ENCODE measurements around the gene CNTN1. TPM values are rescaled to one million over a fixed set of nuclear protein-coding genes. Genes with fewer than 3 reads are reported as not detected.

CNTN1 gene
- total and polyA plus RNA-seq, 2 of the 8 experiments (the other 6 are each of a cell fraction or from before 2014, with no cell fraction given): 7.2 to 21.8 TPM

GRCh38 chr12:40827683-40828592, 135.7 kb downstream of the CNTN1 start:
- Histone ChIP-seq H3K56ac (replicated peaks; ENCODE audit: insufficient read length, low read depth, low read length) (no peak overlapping the region), H3K23ac (ENCODE audit: insufficient read length) (no peak overlapping the region), H4K8ac (ENCODE audit: extremely low read depth, insufficient read depth, low read length) (no peak overlapping the region), H4K5ac (ENCODE audit: insufficient read length, low read depth, low read length) (no peak overlapping the region), H3K9ac (replicated peaks in 1 of 4; ENCODE audit: extremely low read depth in 1 of 4, low read depth in 3 of 4, low read length in 3 of 4) (no peak overlapping the region), H3K18ac (ENCODE audit: extremely low read depth, low read length) (no peak overlapping the region), H3K79me1 (ENCODE audit: low read depth, low read length) (no peaks in the 10 kb centered on the region), H2BK15ac (ENCODE audit: low read length) (no peak overlapping the region), H3K4me2 (ENCODE audit: insufficient read depth in 1 of 2, low read depth in 2 of 2, low read length in 2 of 2) (peak overlapping the region; percentile 45 to 53), H2BK20ac (ENCODE audit: low read length) (no peak overlapping the region), H2AK5ac (ENCODE audit: low read depth, low read length) (no peak overlapping the region), H2BK120ac (replicated peaks; ENCODE audit: low read depth, low read length) (no peak overlapping the region), H2BK12ac (ENCODE audit: low read depth, low read length) (no peak overlapping the region), H3K23me2 (ENCODE audit: low read depth, low read length) (no peaks in the 10 kb centered on the region), H3K4me1 (replicated peaks in 1 of 4; ENCODE audit: control insufficient read depth in 3 of 4, insufficient read depth in 4 of 4, low read length in 3 of 4) (peaks cover 6 to 11% (median 7%) of the 10 kb centered on the region in 4 experiments; a peak in 5 of 7 replicates), H3K4me3 (ENCODE audit: extremely low read depth in 1 of 4, insufficient read depth in 2 of 4, low read depth in 3 of 4, low read length in 4 of 4) (peak overlapping the region in 2 of 4 experiments; percentile 21 to 37; a peak in 5 of 8 replicates), H3K79me2 (ENCODE audit: control insufficient read depth in 1 of 2, insufficient read depth in 2 of 2, low read length in 2 of 2) (no peaks in the 10 kb centered on the region), H4K91ac (replicated peaks; ENCODE audit: insufficient read length, low read length) (no peak overlapping the region), H3K4ac (replicated peaks; ENCODE audit: insufficient read length, low read depth, low read length) (no peak overlapping the region), H4K20me1 (replicated peaks in 1 of 2; ENCODE audit: control insufficient read depth in 1 of 2, insufficient read depth in 2 of 2, low read length in 2 of 2) (peaks cover 0 to 2% of the 10 kb centered on the region in 2 experiments), H3K14ac (ENCODE audit: insufficient read length) (no peak overlapping the region), H2AFZ (ENCODE audit: low read length) (no peak overlapping the region), H3K27me3 (replicated peaks in 1 of 4; ENCODE audit: control insufficient read depth in 3 of 4, extremely low read depth in 1 of 4, insufficient read depth in 3 of 4, low read length in 3 of 4) (no peaks in the 10 kb centered on the region), H3K9me3 (ENCODE audit: insufficient read depth in 2 of 2, low read depth in 1 of 2, low read length in 1 of 2) (no peaks in the 10 kb centered on the region), H2BK5ac (ENCODE audit: low read depth, low read length) (no peak overlapping the region), H3K36me3 (ENCODE audit: control insufficient read depth in 2 of 4, insufficient read depth in 4 of 4, low read length in 3 of 4) (no peaks in the 10 kb centered on the region), H3K27ac (ENCODE audit: low read depth, low read length) (no peak overlapping the region)
- 39% methylated on average over 17 of the region's 17 CpGs; no CpG with 5 or more reads in 1 of the 2 experiments for WGBS, 2 experiments (ENCODE audit: extremely low coverage in 1 of 2, insufficient coverage in 1 of 2, insufficient read length in 1 of 2, insufficient replicate concordance in 2 of 2, low coverage in 1 of 2, low lambda C conversion rate in 2 of 2, missing lambda C conversion rate in 1 of 2)
- FAIRE-seq (no peak), DNase-seq (ENCODE audit: low read depth in 1 of 2, low spot score in 2 of 2) (no peak)
- no peak for TF ChIP-seq SAP30 (IDR thresholded peaks at IDR 0.05; ENCODE audit: insufficient read depth, insufficient replicate concordance, low read length)
- TF ChIP-seq, protein P1, sequence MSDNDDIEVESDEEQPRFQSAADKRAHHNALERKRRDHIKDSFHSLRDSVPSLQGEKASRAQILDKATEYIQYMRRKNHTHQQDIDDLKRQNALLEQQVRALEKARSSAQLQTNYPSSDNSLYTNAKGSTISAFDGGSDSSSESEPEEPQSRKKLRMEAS (IDR thresholded peaks at IDR 0.05): no peak
- no peak for TF ChIP-seq EZH2 (IDR thresholded peaks at IDR 0.05; ENCODE audit: low read depth, low read length, severe bottlenecking)
- no peak for TF ChIP-seq SP1 (IDR thresholded peaks at IDR 0.05; ENCODE audit: low read depth, low read length)
- no peak for TF ChIP-seq RFX5 (IDR thresholded peaks at IDR 0.05; ENCODE audit: borderline replicate concordance, low read depth, low read length)
- no peak for TF ChIP-seq GABPA (IDR thresholded peaks at IDR 0.05; ENCODE audit: borderline replicate concordance, insufficient read depth, low read length)
- no peak for TF ChIP-seq CTBP2 (IDR thresholded peaks at IDR 0.05; ENCODE audit: borderline replicate concordance, insufficient read depth, insufficient read length, low read length)
- TF ChIP-seq NANOG (IDR thresholded peaks at IDR 0.05; ENCODE audit: insufficient read depth, low read depth, low read length, poor library complexity, severe bottlenecking): no peak
- no peak for TF ChIP-seq SP2 (IDR thresholded peaks at IDR 0.05; ENCODE audit: low read length)
- no peak for TF ChIP-seq RNF2 (IDR thresholded peaks at IDR 0.05; ENCODE audit: borderline replicate concordance, low read depth, low read length, missing control alignments, poor library complexity, severe bottlenecking)
- CTCF ChIA-PET (ENCODE audit: partially characterized antibody): no interaction called here
- POLR2A ChIA-PET (ENCODE audit: partially characterized antibody): interaction anchor here (1.1 kb wide), 1 partner anchor 23 kb away, joined by 3 read pairs; no protein-coding TSS in a partner anchor

Measured in H1 (cell line).